Measurements from ENCODE around the gene CAMKK2. TPM values are rescaled to one million over a fixed set of nuclear protein-coding genes. Genes with fewer than 3 reads are reported as not detected.

The CAMKK2 gene
- total RNA-seq, 1 donor from 2014 or later, result 34.4 TPM

DNA sequence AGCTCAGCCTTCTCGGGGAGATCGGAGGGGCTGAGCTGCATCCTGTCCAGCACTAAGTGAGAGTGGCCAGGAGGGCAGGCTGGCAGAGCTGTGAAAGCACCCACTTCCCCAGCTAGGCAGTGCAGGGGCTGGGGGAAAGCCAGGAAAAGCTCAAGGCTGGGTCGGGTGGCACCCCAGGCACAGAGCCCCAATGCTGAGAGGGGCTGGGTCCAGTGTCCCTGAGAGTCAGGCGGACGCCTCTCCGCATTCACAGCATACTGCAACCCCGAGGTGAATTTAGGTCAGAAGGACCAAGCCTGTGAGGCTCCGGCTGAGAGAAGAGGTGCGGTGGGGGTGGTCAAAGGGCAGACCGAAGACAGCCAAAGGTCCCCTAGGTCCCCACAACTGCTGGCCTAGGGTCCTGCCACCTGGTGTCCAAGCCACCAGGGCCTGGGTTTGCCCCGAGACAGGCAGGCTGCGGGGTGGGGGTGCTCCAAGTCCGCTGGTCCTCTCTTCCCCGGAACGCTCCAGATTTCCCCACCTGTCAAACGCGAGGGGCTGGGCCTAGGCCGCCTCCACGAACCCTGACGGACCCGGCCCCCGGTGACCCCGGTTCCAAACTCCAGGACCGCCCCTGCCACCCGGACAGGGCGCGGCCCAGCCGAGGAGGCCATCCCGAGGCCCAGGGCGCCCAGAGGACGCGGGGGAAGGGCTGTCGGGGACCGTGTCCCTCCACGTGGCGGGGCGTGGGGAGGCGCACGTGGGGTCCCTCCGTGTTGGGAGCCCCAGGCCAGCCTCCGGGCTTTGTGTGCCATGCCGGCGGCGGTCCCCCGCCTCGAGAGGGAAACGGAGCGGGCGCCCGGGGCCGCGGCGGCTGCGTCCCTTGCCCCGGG lies 527 bp downstream of the CAMKK2 start:
- DNase-seq (ENCODE audit: extremely low spot score, unreplicated experiment), result no peak
- peak overlapping the region; percentile 90 for H3K4me3 Mint-ChIP-seq

DNA sequence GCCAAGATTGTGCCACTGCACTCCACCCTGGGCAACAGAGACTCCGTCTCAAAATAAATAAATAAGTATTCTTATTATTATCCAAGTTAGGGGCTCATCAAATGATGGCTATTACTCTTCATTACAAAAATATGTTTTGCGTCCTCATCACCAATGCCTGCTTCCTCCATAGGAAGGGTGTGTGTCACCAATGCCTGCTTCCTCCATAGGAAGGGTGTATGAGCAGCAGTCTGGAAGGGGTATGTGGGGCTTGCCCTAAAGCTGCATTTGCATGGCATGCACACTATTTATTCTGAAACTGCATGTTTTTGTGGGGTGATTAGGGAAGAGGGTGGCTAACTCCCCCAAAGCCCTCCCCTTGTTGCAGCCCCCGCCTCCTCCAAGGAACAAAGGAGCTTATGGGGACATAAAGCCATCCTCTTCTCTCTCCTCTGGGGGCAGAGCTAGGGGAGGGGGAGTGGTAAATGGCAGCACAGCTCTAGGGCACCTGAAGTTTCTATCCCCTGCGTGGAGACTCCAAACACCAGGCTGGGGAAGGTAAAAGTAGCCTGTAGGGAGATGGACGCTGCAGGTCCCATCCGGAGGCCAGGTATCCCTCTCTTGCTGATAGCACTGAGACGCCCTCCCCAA lies 1.3 kb downstream of the CAMKK2 start:
- peaks cover 5% of the 10 kb centered on the region for H3K36me3 Mint-ChIP-seq
- H3K4me3 Mint-ChIP-seq, result peak overlapping the region; percentile 90
- TF ChIP-seq, protein P1, sequence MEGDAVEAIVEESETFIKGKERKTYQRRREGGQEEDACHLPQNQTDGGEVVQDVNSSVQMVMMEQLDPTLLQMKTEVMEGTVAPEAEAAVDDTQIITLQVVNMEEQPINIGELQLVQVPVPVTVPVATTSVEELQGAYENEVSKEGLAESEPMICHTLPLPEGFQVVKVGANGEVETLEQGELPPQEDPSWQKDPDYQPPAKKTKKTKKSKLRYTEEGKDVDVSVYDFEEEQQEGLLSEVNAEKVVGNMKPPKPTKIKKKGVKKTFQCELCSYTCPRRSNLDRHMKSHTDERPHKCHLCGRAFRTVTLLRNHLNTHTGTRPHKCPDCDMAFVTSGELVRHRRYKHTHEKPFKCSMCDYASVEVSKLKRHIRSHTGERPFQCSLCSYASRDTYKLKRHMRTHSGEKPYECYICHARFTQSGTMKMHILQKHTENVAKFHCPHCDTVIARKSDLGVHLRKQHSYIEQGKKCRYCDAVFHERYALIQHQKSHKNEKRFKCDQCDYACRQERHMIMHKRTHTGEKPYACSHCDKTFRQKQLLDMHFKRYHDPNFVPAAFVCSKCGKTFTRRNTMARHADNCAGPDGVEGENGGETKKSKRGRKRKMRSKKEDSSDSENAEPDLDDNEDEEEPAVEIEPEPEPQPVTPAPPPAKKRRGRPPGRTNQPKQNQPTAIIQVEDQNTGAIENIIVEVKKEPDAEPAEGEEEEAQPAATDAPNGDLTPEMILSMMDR (conservative IDR thresholded peaks at IDR 0.05), result no peak
- H3K4me1 Mint-ChIP-seq (ENCODE audit: unreplicated experiment), result peaks cover 12% of the 10 kb centered on the region
- no peak for DNase-seq (ENCODE audit: extremely low spot score, unreplicated experiment)
- H3K27ac Mint-ChIP-seq, result peak overlapping the region; percentile 83
- no peaks in the 10 kb centered on the region for H3K9me3 Mint-ChIP-seq
- no peaks in the 10 kb centered on the region for H3K27me3 Mint-ChIP-seq

More for the DNA sequence above, 527 bp downstream of the CAMKK2 start:
- TF ChIP-seq, protein P1 (conservative IDR thresholded peaks at IDR 0.05), result no peak
- peaks cover 5% of the 10 kb centered on the region for H3K36me3 Mint-ChIP-seq
- H3K27me3 Mint-ChIP-seq, result no peaks in the 10 kb centered on the region
- no peaks in the 10 kb centered on the region for H3K9me3 Mint-ChIP-seq
- H3K27ac Mint-ChIP-seq, result peak overlapping the region; percentile 83
- H3K4me1 Mint-ChIP-seq (ENCODE audit: unreplicated experiment), result peaks cover 18% of the 10 kb centered on the region

DNA sequence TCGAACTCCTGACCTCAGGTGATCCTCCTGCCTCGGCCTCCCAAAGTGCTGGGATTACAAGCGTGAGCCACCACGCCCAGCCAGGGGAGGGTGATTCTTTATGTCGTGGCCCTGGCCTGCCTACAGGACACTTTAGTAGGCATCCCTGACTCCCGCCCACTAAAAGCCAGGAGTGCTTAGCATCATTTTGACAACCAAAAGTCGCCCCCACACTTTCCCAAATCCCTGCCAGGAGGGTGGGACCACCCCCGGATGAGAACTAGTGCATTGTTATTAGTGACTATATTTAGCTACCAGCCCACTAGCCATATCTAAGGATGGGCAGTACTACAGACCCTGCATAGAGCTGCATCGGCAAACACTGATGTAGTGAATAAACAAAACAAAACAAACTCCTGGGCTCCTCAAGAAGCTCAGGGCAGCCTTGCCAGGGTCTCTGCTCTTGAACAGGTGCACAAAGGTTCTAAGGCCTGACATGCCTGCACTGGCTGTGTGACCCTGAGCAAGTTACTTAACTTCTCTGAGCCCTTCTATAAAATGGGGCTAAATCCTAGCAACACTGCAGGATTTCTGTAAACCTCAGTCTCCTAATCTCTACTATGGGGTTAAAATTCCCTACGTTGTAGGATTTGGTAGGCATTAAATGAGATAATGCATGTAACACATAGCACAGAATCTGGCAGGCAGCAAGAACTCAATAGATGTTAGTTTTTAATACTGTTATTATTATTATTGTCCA lies 2.2 kb downstream of the CAMKK2 start:
- no peak overlapping the region for H3K27ac Mint-ChIP-seq
- H3K36me3 Mint-ChIP-seq, result peaks cover 5% of the 10 kb centered on the region
- peaks cover 9% of the 10 kb centered on the region for H3K4me1 Mint-ChIP-seq (ENCODE audit: unreplicated experiment)
- DNase-seq (ENCODE audit: extremely low spot score, unreplicated experiment), result no peak
- TF ChIP-seq, protein P1 (conservative IDR thresholded peaks at IDR 0.05), result no peak
- H3K27me3 Mint-ChIP-seq, result no peaks in the 10 kb centered on the region
- no peak overlapping the region for H3K4me3 Mint-ChIP-seq
- no peaks in the 10 kb centered on the region for H3K9me3 Mint-ChIP-seq

DNA sequence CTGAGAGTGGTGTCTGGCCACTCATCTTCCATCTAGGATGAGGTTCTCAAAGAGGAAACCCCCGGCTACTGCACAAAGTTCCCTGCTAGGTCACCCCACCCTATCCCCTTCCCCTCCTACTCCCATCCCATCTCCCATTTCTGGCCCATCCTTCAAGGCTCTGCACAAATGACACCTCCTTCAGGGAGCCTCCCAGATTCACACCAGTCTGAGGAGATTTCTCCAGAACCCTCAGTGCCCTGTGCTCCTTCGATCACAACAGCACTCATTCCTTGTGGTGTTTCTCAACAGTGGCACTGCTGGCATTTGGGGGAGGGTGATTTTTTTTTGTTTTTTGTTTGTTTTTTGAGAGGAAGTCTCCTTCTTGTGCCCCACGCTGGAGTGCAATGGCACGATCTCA lies 2.9 kb downstream of the CAMKK2 start:
- no peaks in the 10 kb centered on the region for H3K27me3 Mint-ChIP-seq
- H3K4me1 Mint-ChIP-seq (ENCODE audit: unreplicated experiment), result peaks cover 10% of the 10 kb centered on the region
- no peak for DNase-seq (ENCODE audit: extremely low spot score, unreplicated experiment)
- TF ChIP-seq, protein P1 (conservative IDR thresholded peaks at IDR 0.05), result no peak
- peak overlapping the region; percentile 67 for H3K4me3 Mint-ChIP-seq
- peaks cover 5% of the 10 kb centered on the region for H3K36me3 Mint-ChIP-seq
- H3K27ac Mint-ChIP-seq, result no peak overlapping the region
- no peaks in the 10 kb centered on the region for H3K9me3 Mint-ChIP-seq

DNA sequence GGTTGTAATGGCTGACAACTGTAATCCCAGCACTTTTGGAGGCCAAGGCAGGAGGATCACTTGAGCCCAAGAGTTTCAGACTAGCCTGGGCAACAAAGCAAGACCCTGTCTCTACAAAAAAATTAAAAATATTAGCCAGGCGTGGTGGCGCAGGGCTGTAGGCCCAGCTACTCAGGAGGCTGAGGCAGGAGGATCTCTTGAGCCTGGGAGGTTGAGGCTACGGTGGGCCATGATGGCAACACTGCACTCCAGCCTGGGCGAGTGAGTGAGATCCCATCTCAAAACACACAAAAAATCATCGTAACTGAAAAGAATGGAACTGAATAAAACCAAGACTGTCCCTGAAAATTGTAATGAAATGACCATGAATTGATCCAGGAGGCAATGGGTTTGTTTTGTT lies 6.1 kb downstream of the CAMKK2 start:
- Mint-ChIP-seq H3K4me1 (ENCODE audit: unreplicated experiment) (peaks cover 11% of the 10 kb centered on the region), H3K27ac (no peak overlapping the region), H3K27me3 (no peaks in the 10 kb centered on the region), H3K4me3 (no peak overlapping the region), H3K9me3 (no peaks in the 10 kb centered on the region), H3K36me3 (peaks cover 5% of the 10 kb centered on the region)
- no peak for DNase-seq (ENCODE audit: extremely low spot score, unreplicated experiment)
- TF ChIP-seq, protein P1 (conservative IDR thresholded peaks at IDR 0.05), result no peak
